GM04503 (cell line): Measurements from ENCODE around the gene CCDC117.
"Not testable (repeated sequence)": the region's sequence is repeated elsewhere in the genome, so short reads cannot be mapped to it uniquely, and the experiment has no call there.

Source experiments
- DNase-seq: peaks from one replicate; pipeline ENCODE4 v3.0.0-alpha.2; 2012; ENCODE audit warnings: low read depth

Gene CCDC117, protein sequence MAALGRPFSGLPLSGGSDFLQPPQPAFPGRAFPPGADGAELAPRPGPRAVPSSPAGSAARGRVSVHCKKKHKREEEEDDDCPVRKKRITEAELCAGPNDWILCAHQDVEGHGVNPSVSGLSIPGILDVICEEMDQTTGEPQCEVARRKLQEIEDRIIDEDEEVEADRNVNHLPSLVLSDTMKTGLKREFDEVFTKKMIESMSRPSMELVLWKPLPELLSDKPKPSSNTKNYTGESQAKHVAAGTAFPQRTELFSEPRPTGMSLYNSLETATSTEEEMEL

GRCh38 chr22:28772633-28773460 lies at the start of gene CCDC117:
CCDC117 (plus strand) TSS chr22:28772695; CDS start chr22:28772850, 155 bp downstream.
- peak; percentile 72 for DNase-seq

GRCh38 chr22:28728002-28728401 lies 44.5 kb upstream of the CCDC117 start:
- no peak for DNase-seq

DNA sequence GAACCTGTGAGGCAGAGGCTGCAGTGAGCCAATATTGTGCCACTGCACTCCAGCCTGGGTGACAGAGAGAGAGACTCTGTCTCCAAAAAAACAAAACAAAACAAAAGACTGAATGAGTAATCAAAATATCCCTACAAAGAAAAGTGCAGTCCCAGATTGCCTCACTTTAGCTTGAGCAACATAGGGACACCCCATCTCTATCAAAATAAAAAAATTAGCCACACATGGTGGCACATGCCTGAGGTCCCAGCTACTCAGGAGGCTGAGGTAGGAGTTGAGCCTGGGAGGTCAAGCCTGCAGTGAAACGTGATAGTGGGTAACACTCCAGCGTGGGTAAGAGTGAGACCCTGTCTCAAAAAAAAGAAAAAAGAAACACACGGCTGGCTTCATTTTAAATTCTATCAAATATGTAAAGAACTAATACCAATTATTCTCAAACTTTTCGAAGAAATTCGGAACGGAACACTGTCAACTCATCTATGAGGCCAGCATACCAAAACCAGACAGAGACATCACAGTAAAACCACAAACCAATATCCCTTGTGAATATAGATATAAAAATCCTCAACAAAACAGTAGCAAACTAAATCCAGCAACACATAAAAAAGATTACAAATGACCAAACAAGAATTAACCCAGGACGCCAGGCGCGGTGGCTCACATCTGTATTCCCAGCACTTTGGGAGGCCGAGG lies 43.7 kb upstream of the CCDC117 start:
- no peak for DNase-seq

- DNase-seq = no peak
These were observed 42.3 kb upstream of the CCDC117 start for GRCh38 chr22:28730179-28730578.

DNA sequence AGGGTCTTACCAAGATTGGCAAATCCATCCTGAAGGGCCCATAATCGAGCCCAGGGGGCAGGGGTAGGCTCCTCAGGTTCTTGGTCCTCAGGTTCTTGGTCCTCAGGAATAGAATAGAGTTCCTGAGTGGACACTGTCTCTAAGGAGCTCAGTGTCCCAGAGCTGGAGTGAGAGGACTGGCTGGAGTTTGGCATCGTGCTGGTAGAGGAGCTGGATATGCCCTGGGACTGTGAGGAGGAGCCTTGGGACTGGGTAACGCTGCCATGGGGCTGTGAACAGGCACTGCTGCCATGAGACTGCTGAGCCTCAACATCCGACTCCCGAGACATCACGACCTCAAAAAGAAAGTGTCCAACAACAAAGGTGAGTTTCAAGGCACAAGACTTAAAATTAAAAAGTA lies 38.1 kb upstream of the CCDC117 start:
- no peak for DNase-seq

DNA sequence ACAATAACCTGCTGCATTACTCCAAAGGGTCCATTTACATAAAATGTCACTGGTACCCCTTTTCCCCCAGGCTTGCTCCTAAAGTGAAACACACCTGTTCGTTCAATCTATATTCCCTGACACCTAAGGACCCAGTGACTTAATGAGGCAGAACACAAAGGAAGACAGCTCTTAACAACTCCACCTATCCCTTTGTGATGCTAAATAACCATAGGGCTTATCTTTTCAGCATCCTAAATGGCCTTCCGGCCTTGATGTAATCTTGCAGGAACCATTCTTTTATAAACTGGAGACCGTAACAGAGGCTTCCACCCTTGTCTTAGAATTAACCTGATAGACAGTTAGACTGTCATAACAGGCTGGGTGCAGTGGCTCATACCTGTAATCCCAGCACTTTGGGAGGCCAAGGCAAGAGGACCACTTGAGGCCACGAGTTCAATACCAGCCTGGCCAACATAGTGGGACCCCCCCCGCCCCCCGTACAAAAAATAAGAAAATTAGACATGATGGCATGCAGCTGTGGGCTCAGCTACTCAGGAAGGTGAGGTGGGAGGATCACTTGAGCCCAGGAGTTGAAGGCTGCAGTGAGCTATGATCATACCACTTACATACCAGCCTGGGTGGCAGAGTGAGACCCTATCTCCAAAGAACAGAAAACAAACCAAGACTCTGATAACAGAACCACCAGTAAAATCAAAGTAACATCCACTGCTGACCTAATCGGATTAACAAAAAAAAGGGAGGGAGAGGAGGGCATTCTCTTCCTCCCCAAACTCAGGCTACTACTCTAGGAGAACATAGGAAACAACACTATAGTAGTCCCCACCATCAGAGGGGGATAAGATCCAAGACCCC lies 36.0 kb upstream of the CCDC117 start:
- DNase-seq = no peak

DNA sequence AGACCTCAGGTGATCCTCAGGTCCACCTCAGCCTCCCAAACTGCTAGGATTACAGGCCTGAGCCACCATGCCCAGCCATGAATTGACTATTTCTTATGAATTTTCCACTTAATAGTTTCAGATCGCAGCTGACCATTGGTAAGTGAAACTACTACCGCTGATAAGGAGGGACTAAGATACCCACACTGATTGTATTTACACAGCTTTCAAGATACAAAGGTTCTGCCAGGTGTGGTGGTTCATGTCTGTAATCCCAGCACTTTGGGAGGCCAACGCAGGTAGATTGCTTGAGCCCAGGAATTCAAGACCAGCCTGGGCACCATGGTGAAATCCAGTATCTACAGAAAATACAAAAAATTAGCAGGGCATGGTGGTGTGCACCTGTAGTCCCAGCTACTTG lies 34.8 kb upstream of the CCDC117 start:
- no peak for DNase-seq

DNA sequence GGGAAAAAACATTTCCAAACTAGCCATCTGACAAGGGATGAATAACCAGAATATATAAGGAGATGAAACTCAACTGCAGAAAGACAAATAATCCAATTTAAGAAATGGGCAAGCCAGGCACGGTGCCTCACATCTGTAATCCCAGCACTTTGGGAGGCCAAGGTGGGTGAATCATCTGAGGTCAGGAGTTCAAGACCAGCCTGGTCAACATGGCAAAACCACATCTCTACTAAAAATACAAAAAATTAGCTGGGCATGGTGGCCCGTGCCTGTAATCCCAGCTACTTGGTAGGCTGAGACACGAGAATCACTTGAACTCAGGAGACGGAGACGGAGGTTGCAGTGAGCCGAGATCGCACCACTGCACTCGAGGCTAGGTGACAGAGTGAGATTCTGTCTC lies 33.6 kb upstream of the CCDC117 start:
- not testable (repeated sequence) for DNase-seq

DNA sequence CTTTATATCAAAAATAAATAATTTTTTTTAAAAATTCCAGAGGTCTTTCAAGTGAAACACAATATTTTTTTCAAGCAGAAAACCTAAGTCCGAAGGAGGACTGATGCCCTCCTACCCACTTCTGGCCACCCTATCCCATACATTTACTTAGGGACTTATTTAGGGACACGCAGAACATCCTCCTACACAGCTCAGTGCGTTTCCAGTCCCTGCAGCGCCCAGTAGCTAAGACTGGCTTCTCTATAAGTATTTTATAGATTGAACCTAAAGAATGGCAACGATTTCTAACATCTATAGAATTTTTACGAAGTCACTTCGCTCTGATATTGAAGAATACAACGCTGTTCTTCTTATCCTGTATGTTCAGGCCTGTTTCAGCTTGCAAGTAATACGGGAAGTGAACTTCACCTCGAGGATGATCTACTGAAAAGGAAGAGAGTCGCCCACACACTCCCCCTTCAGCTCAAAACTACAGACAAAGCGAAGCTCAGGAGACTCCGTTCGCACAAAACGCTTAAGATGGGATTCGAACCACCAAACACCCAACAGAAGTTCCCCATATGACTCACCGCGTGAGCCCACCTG lies 31.2 kb upstream of the CCDC117 start:
- no peak for DNase-seq

GRCh38 chr22:28741785-28742561 lies 30.5 kb upstream of the CCDC117 start, which contains the start of the genes CHEK2 and HSCB:
CHEK2 (minus strand) TSS chr22:28741820; CDS start chr22:28734721, 7,099 bp downstream.
HSCB (plus strand) TSS chr22:28742039; CDS start chr22:28742096, 57 bp downstream.
- peak; percentile 91 for DNase-seq

DNA sequence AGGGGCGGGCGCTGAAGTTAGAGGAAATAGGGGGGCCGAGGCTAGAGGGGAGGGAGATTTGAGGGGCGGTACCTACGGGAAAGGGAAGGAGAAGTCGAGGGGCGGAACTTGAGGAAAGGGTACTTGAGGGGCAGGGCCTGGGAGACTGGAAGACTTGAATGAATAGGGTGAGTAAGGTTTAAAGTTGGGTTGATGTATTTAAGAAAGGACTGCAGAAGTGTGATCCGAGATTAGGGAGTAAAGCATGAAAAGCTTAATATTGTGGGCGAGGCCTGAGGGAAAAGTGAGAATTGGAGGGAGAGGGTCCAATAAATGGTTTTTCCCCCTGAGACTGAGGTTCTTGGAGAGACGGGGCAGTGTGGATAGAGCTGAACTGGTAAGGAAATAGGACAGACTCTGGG lies 29.9 kb upstream of the CCDC117 start:
- DNase-seq = no peak

- no peak for DNase-seq
These were observed 28.6 kb upstream of the CCDC117 start for GRCh38 chr22:28743852-28744251.

GRCh38 chr22:28750471-28750881 lies 22.0 kb upstream of the CCDC117 start:
- no peak for DNase-seq

- not testable (repeated sequence) for DNase-seq
These were observed 18.0 kb upstream of the CCDC117 start for GRCh38 chr22:28754512-28754911.

GRCh38 chr22:28759861-28760560 lies 12.5 kb upstream of the CCDC117 start:
- DNase-seq = no peak

GRCh38 chr22:28761449-28761755 lies 11.1 kb upstream of the CCDC117 start:
- DNase-seq = no peak

- DNase-seq = not testable (repeated sequence)
These were observed 10.5 kb upstream of the CCDC117 start for GRCh38 chr22:28762000-28762399.

- DNase-seq = no peak
These were observed 5.9 kb upstream of the CCDC117 start for GRCh38 chr22:28766628-28767027.

GRCh38 chr22:28768701-28769393 lies 3.6 kb upstream of the CCDC117 start:
- DNase-seq = no peak
